Right atrium auricular region (tissue), 2 donors: Measurements from ENCODE around the gene AKAP13. TPM values are rescaled to one million over a fixed set of nuclear protein-coding genes. Genes with fewer than 3 reads are reported as not detected.

Experiments used
- DNase-seq: peaks from one replicate; pipeline ENCODE4 v3.0.0-alpha.2; 2019; ENCODE audit warnings: low spot score
- H3K27ac ChIP-seq, 2 donors: fragments of 200-600 bp; sonication (generic); 1 replicate in 1 of 2; 2 replicates in 1 of 2; pipeline ENCODE4 v1.5.1; 2016 to 2019
- H3K27me3 ChIP-seq, 2 donors: fragments of 200-600 bp; sonication (generic); one replicate each; pipeline versions ENCODE4 v1.5.1 to v1.6.0; 2017 to 2019
- H3K36me3 ChIP-seq: fragments of 200-600 bp; sonication (generic); one replicate; pipeline ENCODE4 v1.5.1; 2016
- H3K4me1 ChIP-seq, 2 donors: fragments of 200-600 bp; sonication (generic); one replicate each; pipeline versions ENCODE4 v1.5.1 to v1.6.0; 2017 to 2019
- H3K4me3 ChIP-seq, 2 donors: fragments of 200-600 bp; sonication (generic); 1 replicate in 1 of 2; 2 replicates in 1 of 2; pipeline ENCODE4 v1.5.1; 2017 to 2019; ENCODE audit warnings: mild to moderate bottlenecking in 1 of 2, moderate library complexity in 1 of 2
- H3K9me3 ChIP-seq, 2 donors: fragments of 200-600 bp; sonication (generic); one replicate each; pipeline ENCODE4 v1.5.1; 2019
- CTCF ChIP-seq, 2 donors: fragments of 200-600 bp; sonication (generic); IDR thresholded peaks; one replicate each; pipeline ENCODE4 v1.5.1; 2019; ENCODE audit warnings: antibody characterized with exemption in 2 of 2
- total RNA-seq, 2 donors: library from RNA; depleted of rRNA; stranded (reverse); fragments of >200 nt; gene quantifications; one replicate each; pipeline ENCODE4 v1.1.0, GENCODE V29; 2016

Gene AKAP13
- total RNA-seq, 2 donors from 2014 or later, result 293 to 339 TPM

- Histone ChIP-seq H3K36me3 (no peaks in the 10 kb centered on the region), H3K27me3 (no peaks in the 10 kb centered on the region), H3K9me3 (no peaks in the 10 kb centered on the region), H3K4me1 (peaks cover 0 to 52% of the 10 kb centered on the region in 2 donors), H3K4me3 (no peak overlapping the region), H3K27ac (peak overlapping the region; percentile 76 to 85)
- peak; percentile 31 to 72 for TF ChIP-seq CTCF (IDR thresholded peaks at IDR 0.05)
- peak; percentile 73 for DNase-seq
These were observed 124.6 kb downstream of the AKAP13 start for GRCh38 chr15:85504749-85505676.

GRCh38 chr15:85507114-85507513, 126.7 kb downstream of the AKAP13 start:
- no peak for TF ChIP-seq CTCF (IDR thresholded peaks at IDR 0.05)
- Histone ChIP-seq H3K9me3 (no peaks in the 10 kb centered on the region), H3K4me1 (peaks cover 0 to 31% of the 10 kb centered on the region in 2 donors), H3K27ac (peak overlapping the region; percentile 3 to 85), H3K36me3 (no peaks in the 10 kb centered on the region), H3K27me3 (no peaks in the 10 kb centered on the region), H3K4me3 (no peak overlapping the region)
- no peak for DNase-seq

GRCh38 chr15:85509973-85510372, 129.6 kb downstream of the AKAP13 start:
- H3K27ac ChIP-seq, result peak overlapping the region; percentile 12 to 85
- H3K36me3 ChIP-seq, result no peaks in the 10 kb centered on the region
- H3K27me3 ChIP-seq, result no peaks in the 10 kb centered on the region
- no peak for TF ChIP-seq CTCF (IDR thresholded peaks at IDR 0.05)
- peaks cover 0 to 25% of the 10 kb centered on the region in 2 donors for H3K4me1 ChIP-seq
- no peak for DNase-seq
- no peak overlapping the region for H3K4me3 ChIP-seq
- H3K9me3 ChIP-seq, result no peaks in the 10 kb centered on the region

- H3K27me3 ChIP-seq, result no peaks in the 10 kb centered on the region
- peaks cover 0 to 23% of the 10 kb centered on the region in 2 donors for H3K4me1 ChIP-seq
- no peak overlapping the region for H3K4me3 ChIP-seq
- H3K27ac ChIP-seq, result peak overlapping the region in 1 of 2 donors; percentile 14
- DNase-seq, result no peak
- TF ChIP-seq CTCF (IDR thresholded peaks at IDR 0.05), result no peak
- H3K9me3 ChIP-seq, result no peaks in the 10 kb centered on the region
- no peaks in the 10 kb centered on the region for H3K36me3 ChIP-seq
These were observed 134.0 kb downstream of the AKAP13 start for GRCh38 chr15:85514413-85514812.

GRCh38 chr15:85515212-85515611, 134.8 kb downstream of the AKAP13 start:
- H3K4me1 ChIP-seq, result peaks cover 0 to 22% of the 10 kb centered on the region in 2 donors
- no peak overlapping the region for H3K27ac ChIP-seq

More at GRCh38 chr15:85515212-85515611, 134.8 kb downstream of the AKAP13 start:
- Histone ChIP-seq H3K27me3 (no peaks in the 10 kb centered on the region), H3K9me3 (no peaks in the 10 kb centered on the region), H3K4me3 (no peak overlapping the region), H3K36me3 (no peaks in the 10 kb centered on the region)
- TF ChIP-seq CTCF (IDR thresholded peaks at IDR 0.05), result no peak
- no peak for DNase-seq
